ES-I3 (cell line): ENCODE data around the gene CCDC28A.
"Not testable (repeated sequence)": the region's sequence is repeated elsewhere in the genome, so short reads cannot be mapped to it uniquely, and the experiment has no call there.

Source experiments
- H3K36me3 ChIP-seq: 2 replicates; pipeline ENCODE4 v1.6.1; 2013; ENCODE audit warnings: mild to moderate bottlenecking, low read length, control low read depth, moderate library complexity; ENCODE audit not compliant: insufficient read depth
- H3K4me1 ChIP-seq: 2 replicates; pipeline ENCODE4 v1.6.1; 2013; ENCODE audit warnings: mild to moderate bottlenecking, control low read depth, low read length; ENCODE audit not compliant: insufficient read depth
- H3K9ac ChIP-seq: 2 replicates; pipeline ENCODE4 v1.6.1; 2013; ENCODE audit warnings: low read depth, mild to moderate bottlenecking, low read length, moderate library complexity
- H3K9me3 ChIP-seq: 2 replicates; pipeline ENCODE4 v1.6.1; 2013; ENCODE audit warnings: mild to moderate bottlenecking, low read length, moderate library complexity; ENCODE audit not compliant: control insufficient read depth, insufficient read depth

CCDC28A gene

GRCh38 chr6:138773177-138774091, at the start of gene CCDC28A:
Gene CCDC28A (plus strand): TSS chr6:138773769. CDS start chr6:138776121, 2,352 bp downstream.
- Histone ChIP-seq H3K4me1 (peaks cover 6% of the 10 kb centered on the region; the same call in 1 of the 2 replicates), H3K9me3 (no peaks in the 10 kb centered on the region), H3K36me3 (no peaks in the 10 kb centered on the region), H3K9ac (peak within 1 kb of the TSS; percentile 81)

- Histone ChIP-seq H3K9ac (no peak overlapping the region), H3K36me3 (no peaks in the 10 kb centered on the region), H3K9me3 (no peaks in the 10 kb centered on the region), H3K4me1 (peaks cover 5% of the 10 kb centered on the region)
Measured at GRCh38 chr6:138724015-138724414, 49.6 kb upstream of the CCDC28A start.

- no peaks in the 10 kb centered on the region for H3K9me3 ChIP-seq
- H3K36me3 ChIP-seq = no peaks in the 10 kb centered on the region
- H3K9ac ChIP-seq = no peak overlapping the region
- H3K4me1 ChIP-seq = peaks cover 5% of the 10 kb centered on the region
Measured at GRCh38 chr6:138726066-138726756, 47.4 kb upstream of the CCDC28A start.

GRCh38 chr6:138726757-138727097, 46.8 kb upstream of the CCDC28A start:
- Histone ChIP-seq H3K9me3 (no peaks in the 10 kb centered on the region), H3K4me1 (peaks cover 5% of the 10 kb centered on the region), H3K9ac (no peak overlapping the region), H3K36me3 (no peaks in the 10 kb centered on the region)

GRCh38 chr6:138727182-138727581, 46.4 kb upstream of the CCDC28A start:
- peaks cover 5% of the 10 kb centered on the region for H3K4me1 ChIP-seq
- H3K9ac ChIP-seq = no peak overlapping the region
- H3K9me3 ChIP-seq = no peaks in the 10 kb centered on the region
- no peaks in the 10 kb centered on the region for H3K36me3 ChIP-seq

- no peaks in the 10 kb centered on the region for H3K36me3 ChIP-seq
- no peaks in the 10 kb centered on the region for H3K9me3 ChIP-seq
- no peaks in the 10 kb centered on the region for H3K4me1 ChIP-seq
- H3K9ac ChIP-seq = no peak overlapping the region
Measured at GRCh38 chr6:138728662-138729061, 44.9 kb upstream of the CCDC28A start.

- not testable (repeated sequence) for H3K9me3 ChIP-seq, H3K4me1 ChIP-seq, H3K36me3 ChIP-seq, H3K9ac ChIP-seq
Measured at GRCh38 chr6:138730037-138730436, 43.5 kb upstream of the CCDC28A start.

GRCh38 chr6:138734585-138734984, 39.0 kb upstream of the CCDC28A start:
- H3K36me3 ChIP-seq = no peaks in the 10 kb centered on the region
- no peak overlapping the region for H3K9ac ChIP-seq
- H3K9me3 ChIP-seq = peaks cover 4% of the 10 kb centered on the region; the same call in 1 of the 2 replicates
- H3K4me1 ChIP-seq = no peaks in the 10 kb centered on the region

GRCh38 chr6:138736640-138737039, 36.9 kb upstream of the CCDC28A start:
- H3K4me1 ChIP-seq = no peaks in the 10 kb centered on the region
- H3K9ac ChIP-seq = no peak overlapping the region
- H3K36me3 ChIP-seq = no peaks in the 10 kb centered on the region
- peaks cover 6% of the 10 kb centered on the region; the same call in 1 of the 2 replicates for H3K9me3 ChIP-seq

- no peaks in the 10 kb centered on the region for H3K9me3 ChIP-seq
- H3K36me3 ChIP-seq = no peaks in the 10 kb centered on the region
- H3K4me1 ChIP-seq = no peaks in the 10 kb centered on the region
- H3K9ac ChIP-seq = no peak overlapping the region
Measured at GRCh38 chr6:138752017-138752416, 21.6 kb upstream of the CCDC28A start.

GRCh38 chr6:138757136-138757535, 16.4 kb upstream of the CCDC28A start:
- Histone ChIP-seq H3K9me3 (no peaks in the 10 kb centered on the region), H3K4me1 (no peaks in the 10 kb centered on the region), H3K9ac (no peak overlapping the region), H3K36me3 (no peaks in the 10 kb centered on the region)

GRCh38 chr6:138765896-138766655, 7.5 kb upstream of the CCDC28A start:
- no peaks in the 10 kb centered on the region for H3K9me3 ChIP-seq
- H3K9ac ChIP-seq = no peak overlapping the region
- no peaks in the 10 kb centered on the region for H3K4me1 ChIP-seq
- no peaks in the 10 kb centered on the region for H3K36me3 ChIP-seq

GRCh38 chr6:138769102-138769676, 4.4 kb upstream of the CCDC28A start:
- Histone ChIP-seq H3K36me3 (no peaks in the 10 kb centered on the region), H3K9ac (no peak overlapping the region), H3K9me3 (no peaks in the 10 kb centered on the region), H3K4me1 (peaks cover 1% of the 10 kb centered on the region; the same call in 1 of the 2 replicates)

- H3K4me1 ChIP-seq = peaks cover 6% of the 10 kb centered on the region; the same call in 1 of the 2 replicates
- no peaks in the 10 kb centered on the region for H3K36me3 ChIP-seq
- H3K9me3 ChIP-seq = no peaks in the 10 kb centered on the region
- H3K9ac ChIP-seq = peak overlapping the region; percentile 81
Measured at GRCh38 chr6:138772596-138773176, 883 bp upstream of the CCDC28A start.
